Measurements from ENCODE around the gene RBM46.

Gene RBM46

GRCh38 chr4:154836030-154836429, 55.0 kb downstream of the RBM46 start:
- no peak for DNase-seq (ENCODE audit: low read depth)
- H3K4me3 ChIP-seq (ENCODE audit: low read depth, low read length), result no peak overlapping the region
- no peak for TF ChIP-seq CTCF (IDR thresholded peaks at IDR 0.05; ENCODE audit: insufficient read depth, low read depth, low read length, missing control alignments)

GRCh38 chr4:154836513-154836912, 55.4 kb downstream of the RBM46 start:
- DNase-seq (ENCODE audit: low read depth), result no peak
- no peak for TF ChIP-seq CTCF (IDR thresholded peaks at IDR 0.05; ENCODE audit: insufficient read depth, low read depth, low read length, missing control alignments)

GRCh38 chr4:154838155-154838554, 57.1 kb downstream of the RBM46 start:
- H3K4me3 ChIP-seq (ENCODE audit: low read depth, low read length), result no peak overlapping the region
- no peak for TF ChIP-seq CTCF (IDR thresholded peaks at IDR 0.05; ENCODE audit: insufficient read depth, low read depth, low read length, missing control alignments)
- no peak for DNase-seq (ENCODE audit: low read depth)

More at GRCh38 chr4:154836513-154836912, 55.4 kb downstream of the RBM46 start:
- no peak overlapping the region for H3K4me3 ChIP-seq (ENCODE audit: low read depth, low read length)

- DNase-seq (ENCODE audit: low read depth), result no peak
- no peak overlapping the region for H3K4me3 ChIP-seq (ENCODE audit: low read depth, low read length)
- no peak for TF ChIP-seq CTCF (IDR thresholded peaks at IDR 0.05; ENCODE audit: insufficient read depth, low read depth, low read length, missing control alignments)
Observed at GRCh38 chr4:154838694-154839093, 57.6 kb downstream of the RBM46 start.

GRCh38 chr4:154854362-154854761, 73.3 kb downstream of the RBM46 start:
- no peak for TF ChIP-seq CTCF (IDR thresholded peaks at IDR 0.05; ENCODE audit: insufficient read depth, low read depth, low read length, missing control alignments)
- H3K4me3 ChIP-seq (ENCODE audit: low read depth, low read length), result no peak overlapping the region
- DNase-seq (ENCODE audit: low read depth), result no peak

GRCh38 chr4:154858166-154858565, 77.1 kb downstream of the RBM46 start:
- no peak for TF ChIP-seq CTCF (IDR thresholded peaks at IDR 0.05; ENCODE audit: insufficient read depth, low read depth, low read length, missing control alignments)
- no peak for DNase-seq (ENCODE audit: low read depth)
- no peak overlapping the region for H3K4me3 ChIP-seq (ENCODE audit: low read depth, low read length)

- no peak for TF ChIP-seq CTCF (IDR thresholded peaks at IDR 0.05; ENCODE audit: insufficient read depth, low read depth, low read length, missing control alignments)
- no peak overlapping the region for H3K4me3 ChIP-seq (ENCODE audit: low read depth, low read length)
- DNase-seq (ENCODE audit: low read depth), result no peak
Observed at GRCh38 chr4:154868414-154869194, 87.5 kb downstream of the RBM46 start.

All from GM12865 (cell line).